ENCODE measurements around the gene RUNX1.
"Not testable (repeated sequence)": the region's sequence is repeated elsewhere in the genome, so short reads cannot be mapped to it uniquely, and the experiment has no call there.

The RUNX1 gene

GRCh38 chr21:34970566-34970965, 78.5 kb downstream of the RUNX1 start:
- DNase-seq (ENCODE audit: low spot score): no peak
- no peak for TF ChIP-seq CTCF (IDR thresholded peaks at IDR 0.05; ENCODE audit: extremely low read depth, insufficient read depth, missing control alignments)
- in situ Hi-C loops (cut with MboI; ENCODE audit: low pct_unique_long_range_greater_than_20kb, low sequenced_read_pairs, unreplicated experiment): no loop called here

GRCh38 chr21:34970167-34970500, 79.0 kb downstream of the RUNX1 start:
- in situ Hi-C loops (cut with MboI; ENCODE audit: low pct_unique_long_range_greater_than_20kb, low sequenced_read_pairs, unreplicated experiment): no loop called here
- DNase-seq (ENCODE audit: low spot score): no peak
- no peak for TF ChIP-seq CTCF (IDR thresholded peaks at IDR 0.05; ENCODE audit: extremely low read depth, insufficient read depth, missing control alignments)

- DNase-seq (ENCODE audit: low spot score): no peak
- no peak for TF ChIP-seq CTCF (IDR thresholded peaks at IDR 0.05; ENCODE audit: extremely low read depth, insufficient read depth, missing control alignments)
- in situ Hi-C loops (cut with MboI; ENCODE audit: low pct_unique_long_range_greater_than_20kb, low sequenced_read_pairs, unreplicated experiment): no loop called here
Measured at GRCh38 chr21:34969423-34970166, 79.5 kb downstream of the RUNX1 start.

GRCh38 chr21:34968414-34969333, 80.4 kb downstream of the RUNX1 start:
- no peak for TF ChIP-seq CTCF (IDR thresholded peaks at IDR 0.05; ENCODE audit: extremely low read depth, insufficient read depth, missing control alignments)
- no peak for DNase-seq (ENCODE audit: low spot score)

GRCh38 chr21:34967509-34968289, 81.4 kb downstream of the RUNX1 start:
- no peak for DNase-seq (ENCODE audit: low spot score)
- no peak for TF ChIP-seq CTCF (IDR thresholded peaks at IDR 0.05; ENCODE audit: extremely low read depth, insufficient read depth, missing control alignments)
- in situ Hi-C loops (cut with MboI; ENCODE audit: low pct_unique_long_range_greater_than_20kb, low sequenced_read_pairs, unreplicated experiment): no loop called here

More at GRCh38 chr21:34968414-34969333, 80.4 kb downstream of the RUNX1 start:
- in situ Hi-C loops (cut with MboI; ENCODE audit: low pct_unique_long_range_greater_than_20kb, low sequenced_read_pairs, unreplicated experiment): no loop called here

GRCh38 chr21:34966881-34967280, 82.2 kb downstream of the RUNX1 start:
- in situ Hi-C loops (cut with MboI; ENCODE audit: low pct_unique_long_range_greater_than_20kb, low sequenced_read_pairs, unreplicated experiment); DNase-seq (ENCODE audit: low spot score): not testable (repeated sequence)
